ENCODE data around the gene YIPF3.
"Not testable (repeated sequence)": the region's sequence is repeated elsewhere in the genome, so short reads cannot be mapped to it uniquely, and the experiment has no call there.

YIPF3 gene

GRCh38 chr6:43491750-43492661 lies 24.7 kb downstream of the YIPF3 start:
- no peak for DNase-seq

- no peak for DNase-seq
Measured at GRCh38 chr6:43490523-43490939, 26.2 kb downstream of the YIPF3 start.

- no peak for DNase-seq
Measured at GRCh38 chr6:43489277-43490072, 27.3 kb downstream of the YIPF3 start.

- DNase-seq = no peak
Measured at GRCh38 chr6:43488667-43489276, 28.0 kb downstream of the YIPF3 start.

GRCh38 chr6:43481591-43482236 lies 35.0 kb downstream of the YIPF3 start:
- no peak for DNase-seq

GRCh38 chr6:43481075-43481474 lies 35.7 kb downstream of the YIPF3 start:
- no peak for DNase-seq

- DNase-seq = no peak
Measured at GRCh38 chr6:43478008-43478372, 38.7 kb downstream of the YIPF3 start.

- peak; percentile 87 for DNase-seq
Measured at GRCh38 chr6:43477235-43478007, 39.3 kb downstream of the YIPF3 start, which contains the start of gene TJAP1. TJAP1 (plus strand) TSS chr6:43477570; CDS start chr6:43499002, 21,432 bp downstream.

- no peak for DNase-seq
Measured at GRCh38 chr6:43476746-43477145, 40.0 kb downstream of the YIPF3 start.

GRCh38 chr6:43475516-43475915 lies 41.2 kb downstream of the YIPF3 start:
- no peak for DNase-seq

- DNase-seq = no peak
Measured at GRCh38 chr6:43472515-43472914, 44.2 kb downstream of the YIPF3 start.

GRCh38 chr6:43471399-43471798 lies 45.3 kb downstream of the YIPF3 start:
- DNase-seq = no peak

GRCh38 chr6:43469947-43470346 lies 46.8 kb downstream of the YIPF3 start:
- no peak for DNase-seq

GRCh38 chr6:43468748-43469681 lies 47.7 kb downstream of the YIPF3 start:
- DNase-seq = no peak

GRCh38 chr6:43468240-43468639 lies 48.5 kb downstream of the YIPF3 start:
- DNase-seq = no peak

GRCh38 chr6:43467752-43468151 lies 49.0 kb downstream of the YIPF3 start:
- DNase-seq = no peak

GRCh38 chr6:43467265-43467664 lies 49.5 kb downstream of the YIPF3 start:
- not testable (repeated sequence) for DNase-seq

- no peak for DNase-seq
Measured at GRCh38 chr6:43465948-43466347, 50.8 kb downstream of the YIPF3 start.

GRCh38 chr6:43464337-43464736 lies 52.4 kb downstream of the YIPF3 start:
- no peak for DNase-seq

GRCh38 chr6:43461936-43462335 lies 54.8 kb downstream of the YIPF3 start:
- no peak for DNase-seq

All from NCI-H1436 (cell line).